ENCODE results near the gene DYRK1A.

The DYRK1A gene

GRCh38 chr21:37505963-37506362 lies 139.4 kb downstream of the DYRK1A start:
- no peak for DNase-seq (ENCODE audit: low spot score)
- TF ChIP-seq CTCF (IDR thresholded peaks at IDR 0.05; ENCODE audit: extremely low read depth, missing control alignments), result no peak

GRCh38 chr21:37507716-37508115 lies 141.1 kb downstream of the DYRK1A start:
- TF ChIP-seq CTCF (IDR thresholded peaks at IDR 0.05; ENCODE audit: extremely low read depth, missing control alignments), result no peak

GRCh38 chr21:37508341-37508740 lies 141.8 kb downstream of the DYRK1A start:
- no peak for TF ChIP-seq CTCF (IDR thresholded peaks at IDR 0.05; ENCODE audit: extremely low read depth, missing control alignments)
- no peak for DNase-seq (ENCODE audit: low spot score)

More at GRCh38 chr21:37507716-37508115, 141.1 kb downstream of the DYRK1A start:
- peak; percentile 44 for DNase-seq (ENCODE audit: low spot score)

- no peak for TF ChIP-seq CTCF (IDR thresholded peaks at IDR 0.05; ENCODE audit: extremely low read depth, missing control alignments)
- no peak for DNase-seq (ENCODE audit: low spot score)
Observed at GRCh38 chr21:37509802-37510393, 143.3 kb downstream of the DYRK1A start.

GRCh38 chr21:37511848-37512247 lies 145.3 kb downstream of the DYRK1A start:
- DNase-seq (ENCODE audit: low spot score), result no peak
- no peak for TF ChIP-seq CTCF (IDR thresholded peaks at IDR 0.05; ENCODE audit: extremely low read depth, missing control alignments)

GRCh38 chr21:37513383-37513782 lies 146.8 kb downstream of the DYRK1A start:
- TF ChIP-seq CTCF (IDR thresholded peaks at IDR 0.05; ENCODE audit: extremely low read depth, missing control alignments), result no peak
- DNase-seq (ENCODE audit: low spot score), result no peak

GRCh38 chr21:37514038-37514667 lies 147.6 kb downstream of the DYRK1A start:
- no peak for TF ChIP-seq CTCF (IDR thresholded peaks at IDR 0.05; ENCODE audit: extremely low read depth, missing control alignments)
- no peak for DNase-seq (ENCODE audit: low spot score)

Measured in GM20000 (cell line).